ENCODE data around the gene SIRPB2. TPM values are rescaled to one million over a fixed set of nuclear protein-coding genes. Genes with fewer than 3 reads are reported as not detected.

SIRPB2 gene
- polyA plus RNA-seq, 1 donor (not counting 4 experiments of a cell fraction or from before 2014, with no cell fraction given): 1.6 TPM

DNA sequence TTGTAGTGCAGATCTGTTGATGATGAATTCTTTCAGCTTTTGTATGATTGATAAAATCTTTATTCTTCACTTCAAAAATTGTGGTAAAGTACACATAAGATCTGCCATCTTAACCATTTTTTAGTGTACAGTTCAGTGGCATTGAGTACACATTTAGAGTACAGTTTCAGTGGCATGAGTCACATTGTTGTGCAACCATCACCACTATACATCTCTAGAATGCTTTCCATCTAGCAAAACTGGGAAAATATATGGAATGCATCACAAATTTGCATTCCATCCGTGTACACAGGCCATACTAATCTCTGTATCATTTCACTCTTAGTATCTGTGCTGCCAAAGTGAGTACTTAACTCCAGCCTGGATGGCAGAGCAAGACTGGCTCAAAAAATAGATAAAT lies 37.6 kb upstream of the SIRPB2 start:
- Histone ChIP-seq H3K9ac (ENCODE audit: control insufficient read depth, extremely low read depth, insufficient read depth, low read length) (no peak overlapping the region), H3K36me3 (ENCODE audit: control insufficient read depth in 2 of 2, extremely low read depth in 1 of 2, insufficient read depth in 2 of 2, low read length in 2 of 2) (no peaks in the 10 kb centered on the region), H3K4me3 (ENCODE audit: control insufficient read depth in 2 of 3, extremely low read depth in 1 of 3, insufficient read depth in 2 of 3, low read depth in 1 of 3, low read length in 3 of 3) (no peak overlapping the region), H3K4me1 (ENCODE audit: control insufficient read depth, extremely low read depth, insufficient read depth, low read length) (peaks cover 4% of the 10 kb centered on the region), H2AFZ (ENCODE audit: control insufficient read depth, low read length) (no peak overlapping the region), H3K9me3 (ENCODE audit: control insufficient read depth, low read depth, low read length) (no peaks in the 10 kb centered on the region), H3K79me2 (ENCODE audit: control insufficient read depth, insufficient read depth, low read length) (no peaks in the 10 kb centered on the region), H3K9me1 (ENCODE audit: control insufficient read depth, extremely low read depth, insufficient read depth, low read length) (no peaks in the 10 kb centered on the region), H3K27ac (ENCODE audit: control insufficient read depth, insufficient read depth, low read length) (no peak overlapping the region), H3K4me2 (ENCODE audit: control insufficient read depth, extremely low read depth, insufficient read depth, low read depth, low read length) (no peak overlapping the region), H3K27me3 (ENCODE audit: control insufficient read depth, extremely low read depth, insufficient read depth, low read length) (no peaks in the 10 kb centered on the region), H4K20me1 (ENCODE audit: control insufficient read depth, extremely low read depth, insufficient read depth, low read length) (no peaks in the 10 kb centered on the region)
- no peak for DNase-seq (ENCODE audit: low read depth, low spot score)
- TF ChIP-seq EZH2 (IDR thresholded peaks at IDR 0.05; ENCODE audit: low read length) (no peak), CTCF (optimal IDR thresholded peaks at IDR 0.05 in 1 of 3, IDR thresholded peaks at IDR 0.05 in 1 of 3, conservative IDR thresholded peaks at IDR 0.05 in 1 of 3; ENCODE audit: extremely low read depth in 1 of 3, insufficient read depth in 2 of 3, low read length in 3 of 3) (no peak)
- peak; percentile 74 for FAIRE-seq
- dilution Hi-C loops (cut with MboI; ENCODE audit: extremely low pct_ligation_motif_present, low sequenced_read_pairs): no loop called here

GRCh38 chr20:1527923-1528322 lies 36.7 kb upstream of the SIRPB2 start:
- TF ChIP-seq CTCF (optimal IDR thresholded peaks at IDR 0.05 in 1 of 3, IDR thresholded peaks at IDR 0.05 in 1 of 3, conservative IDR thresholded peaks at IDR 0.05 in 1 of 3; ENCODE audit: extremely low read depth in 1 of 3, insufficient read depth in 2 of 3, low read length in 3 of 3): no peak
- TF ChIP-seq EZH2 (IDR thresholded peaks at IDR 0.05; ENCODE audit: low read length): no peak
- Histone ChIP-seq H3K27me3 (ENCODE audit: control insufficient read depth, extremely low read depth, insufficient read depth, low read length) (no peaks in the 10 kb centered on the region), H4K20me1 (ENCODE audit: control insufficient read depth, extremely low read depth, insufficient read depth, low read length) (no peaks in the 10 kb centered on the region), H2AFZ (ENCODE audit: control insufficient read depth, low read length) (no peak overlapping the region), H3K9me3 (ENCODE audit: control insufficient read depth, low read depth, low read length) (no peaks in the 10 kb centered on the region), H3K4me1 (ENCODE audit: control insufficient read depth, extremely low read depth, insufficient read depth, low read length) (peaks cover 4% of the 10 kb centered on the region), H3K36me3 (ENCODE audit: control insufficient read depth in 2 of 2, extremely low read depth in 1 of 2, insufficient read depth in 2 of 2, low read length in 2 of 2) (no peaks in the 10 kb centered on the region), H3K9ac (ENCODE audit: control insufficient read depth, extremely low read depth, insufficient read depth, low read length) (no peak overlapping the region), H3K9me1 (ENCODE audit: control insufficient read depth, extremely low read depth, insufficient read depth, low read length) (no peaks in the 10 kb centered on the region), H3K79me2 (ENCODE audit: control insufficient read depth, insufficient read depth, low read length) (no peaks in the 10 kb centered on the region), H3K27ac (ENCODE audit: control insufficient read depth, insufficient read depth, low read length) (no peak overlapping the region), H3K4me3 (ENCODE audit: control insufficient read depth in 2 of 3, extremely low read depth in 1 of 3, insufficient read depth in 2 of 3, low read depth in 1 of 3, low read length in 3 of 3) (no peak overlapping the region), H3K4me2 (ENCODE audit: control insufficient read depth, extremely low read depth, insufficient read depth, low read depth, low read length) (no peak overlapping the region)
- DNase-seq (ENCODE audit: low read depth, low spot score) (no peak), FAIRE-seq (no peak)
- dilution Hi-C loops (cut with MboI; ENCODE audit: extremely low pct_ligation_motif_present, low sequenced_read_pairs): no loop called here

Measured in keratinocyte (primary cell).